ENCODE measurements around the gene C16orf95. TPM values are rescaled to one million over a fixed set of nuclear protein-coding genes. Genes with fewer than 3 reads are reported as not detected.
"Not testable (repeated sequence)": the region's sequence is repeated elsewhere in the genome, so short reads cannot be mapped to it uniquely, and the experiment has no call there.

C16orf95 gene, protein sequence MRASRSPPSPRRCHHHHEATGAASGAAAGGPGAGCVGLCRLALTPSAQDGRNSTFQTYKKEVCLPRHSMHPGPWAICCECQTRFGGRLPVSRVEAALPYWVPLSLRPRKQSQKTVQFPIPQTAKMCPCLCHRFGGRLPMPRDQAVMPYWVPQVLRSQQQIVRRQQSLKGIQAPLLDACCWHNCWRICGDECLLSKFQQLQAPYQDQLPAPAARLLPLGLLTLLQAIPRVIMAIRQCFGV
- total RNA-seq (ENCODE audit: low replicate concordance), result 2.0 and 3.4 TPM in 2 replicates

- H3K4me3 ChIP-seq (ENCODE audit: low read depth, low read length), result peak within 1 kb of the TSS; percentile 90
- peak; percentile 96 for DNase-seq (ENCODE audit: low read depth)
- TF ChIP-seq, protein P1, sequence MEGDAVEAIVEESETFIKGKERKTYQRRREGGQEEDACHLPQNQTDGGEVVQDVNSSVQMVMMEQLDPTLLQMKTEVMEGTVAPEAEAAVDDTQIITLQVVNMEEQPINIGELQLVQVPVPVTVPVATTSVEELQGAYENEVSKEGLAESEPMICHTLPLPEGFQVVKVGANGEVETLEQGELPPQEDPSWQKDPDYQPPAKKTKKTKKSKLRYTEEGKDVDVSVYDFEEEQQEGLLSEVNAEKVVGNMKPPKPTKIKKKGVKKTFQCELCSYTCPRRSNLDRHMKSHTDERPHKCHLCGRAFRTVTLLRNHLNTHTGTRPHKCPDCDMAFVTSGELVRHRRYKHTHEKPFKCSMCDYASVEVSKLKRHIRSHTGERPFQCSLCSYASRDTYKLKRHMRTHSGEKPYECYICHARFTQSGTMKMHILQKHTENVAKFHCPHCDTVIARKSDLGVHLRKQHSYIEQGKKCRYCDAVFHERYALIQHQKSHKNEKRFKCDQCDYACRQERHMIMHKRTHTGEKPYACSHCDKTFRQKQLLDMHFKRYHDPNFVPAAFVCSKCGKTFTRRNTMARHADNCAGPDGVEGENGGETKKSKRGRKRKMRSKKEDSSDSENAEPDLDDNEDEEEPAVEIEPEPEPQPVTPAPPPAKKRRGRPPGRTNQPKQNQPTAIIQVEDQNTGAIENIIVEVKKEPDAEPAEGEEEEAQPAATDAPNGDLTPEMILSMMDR (IDR thresholded peaks at IDR 0.05; ENCODE audit: insufficient read depth, low read length), result peak; percentile 79
Measured at GRCh38 chr16:87316923-87317749, at the start of gene C16orf95. C16orf95 (minus strand) TSS chr16:87317392; CDS start chr16:87317242, 150 bp downstream.

DNA sequence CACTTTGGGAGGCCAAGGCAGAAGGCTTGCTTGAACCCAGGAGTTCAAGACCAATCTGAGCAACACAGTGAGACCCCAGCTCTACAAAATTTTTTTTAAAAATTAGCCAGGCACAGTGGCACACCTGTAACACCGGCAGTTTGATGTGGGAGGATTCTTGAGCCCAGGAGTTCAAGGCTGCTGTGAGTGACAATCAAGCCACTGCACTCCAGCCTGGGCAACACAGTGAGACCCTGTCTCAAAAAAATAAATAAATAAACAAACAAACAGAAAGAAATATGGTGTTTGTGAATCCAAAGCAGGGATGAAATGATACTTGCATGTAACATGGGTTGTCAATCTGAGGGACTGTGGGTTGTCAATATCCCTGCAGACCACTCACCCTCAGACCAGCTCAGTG, 49.7 kb upstream of the C16orf95 start:
- no peak for DNase-seq (ENCODE audit: low read depth)
- TF ChIP-seq, protein P1 (IDR thresholded peaks at IDR 0.05; ENCODE audit: insufficient read depth, low read length), result no peak
- no peak overlapping the region for H3K4me3 ChIP-seq (ENCODE audit: low read depth, low read length)

DNA sequence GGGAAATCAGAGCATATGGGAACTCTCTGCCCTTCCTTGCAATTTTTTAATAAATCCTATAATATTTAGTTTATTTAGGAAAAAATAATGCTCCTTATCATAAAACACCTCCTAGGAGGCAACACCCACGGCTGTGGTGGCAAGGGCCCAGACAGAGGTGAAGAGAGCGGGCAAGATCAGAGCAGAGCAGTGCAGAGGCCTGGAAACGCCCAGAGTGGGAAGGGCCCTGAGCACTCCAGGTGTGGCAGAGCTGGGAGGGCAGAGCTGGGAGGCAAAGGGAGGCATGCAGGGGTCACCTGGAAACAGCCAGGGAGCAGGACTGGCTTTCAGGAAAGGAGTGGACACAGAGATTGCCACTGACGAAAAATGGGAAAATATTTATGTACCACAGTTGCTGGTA, 49.1 kb upstream of the C16orf95 start:
- DNase-seq (ENCODE audit: low read depth), result no peak
- TF ChIP-seq, protein P1 (IDR thresholded peaks at IDR 0.05; ENCODE audit: insufficient read depth, low read length), result no peak
- no peak overlapping the region for H3K4me3 ChIP-seq (ENCODE audit: low read depth, low read length)

DNA sequence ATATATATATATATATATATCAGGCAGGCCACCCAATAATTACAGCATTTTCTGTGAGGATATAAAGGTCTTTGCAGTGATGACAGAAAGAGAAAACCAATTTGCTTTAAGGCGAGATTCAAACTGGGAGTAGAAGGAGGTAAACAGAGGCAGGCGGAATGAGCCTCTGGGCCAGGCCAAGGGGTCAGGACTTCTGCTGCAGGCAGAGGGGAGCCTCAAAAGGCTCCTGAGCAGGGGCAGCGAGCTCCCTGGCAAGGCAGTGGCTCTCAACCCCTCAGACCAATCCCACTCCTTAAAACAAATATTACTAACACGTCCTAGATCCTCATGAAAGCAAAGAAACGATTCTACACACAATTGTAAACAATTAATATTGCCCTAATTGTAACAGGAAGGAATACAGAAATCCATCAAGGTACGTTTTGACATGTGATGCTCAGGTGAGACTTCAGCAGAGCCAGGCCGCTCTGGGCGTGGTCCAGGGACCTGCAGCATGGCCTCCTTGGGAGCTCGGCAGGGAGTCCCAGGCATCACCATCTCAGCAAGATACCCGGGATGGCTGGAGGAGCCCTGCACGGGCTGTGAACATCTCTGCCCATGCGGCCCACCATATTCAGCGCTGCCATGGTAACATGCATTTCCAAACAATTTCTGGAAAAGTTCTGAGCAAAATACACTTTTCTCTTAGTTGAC, 48.0 kb upstream of the C16orf95 start:
- TF ChIP-seq, protein P1 (IDR thresholded peaks at IDR 0.05; ENCODE audit: insufficient read depth, low read length), result no peak
- DNase-seq (ENCODE audit: low read depth), result no peak
- no peak overlapping the region for H3K4me3 ChIP-seq (ENCODE audit: low read depth, low read length)

DNA sequence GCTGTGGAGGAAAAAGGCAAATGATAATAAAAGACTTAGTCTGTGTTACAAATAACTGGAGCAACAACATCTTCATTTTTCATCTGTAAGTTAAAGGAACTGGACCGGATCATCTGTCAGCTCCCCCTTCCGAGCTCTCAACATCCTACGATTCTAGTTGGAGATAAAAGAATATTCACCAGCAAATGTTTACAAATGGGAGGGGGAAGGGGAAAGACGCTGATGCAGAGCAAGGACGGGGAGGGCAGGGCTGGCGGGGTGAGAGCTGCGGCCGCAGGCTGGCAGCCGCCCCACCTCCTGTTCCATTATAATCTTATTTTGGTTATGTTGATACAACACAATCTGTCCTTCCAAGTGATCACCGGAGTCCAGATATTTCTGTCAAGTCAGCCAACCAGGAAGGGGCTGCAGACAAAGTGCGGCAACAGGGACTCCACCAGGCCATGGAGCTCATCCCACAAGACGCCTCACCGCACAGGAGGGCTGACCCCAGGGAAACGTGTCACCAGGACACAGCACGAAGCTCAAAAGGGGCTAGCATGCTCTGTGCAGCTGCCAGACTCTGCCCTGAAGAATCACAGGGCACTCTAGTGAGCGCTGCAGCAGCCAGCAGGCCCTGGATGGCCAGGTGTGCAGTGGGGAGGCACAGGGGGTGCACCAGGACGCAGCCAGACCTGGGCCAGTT, 46.7 kb upstream of the C16orf95 start:
- no peak overlapping the region for H3K4me3 ChIP-seq (ENCODE audit: low read depth, low read length)
- TF ChIP-seq, protein P1 (IDR thresholded peaks at IDR 0.05; ENCODE audit: insufficient read depth, low read length), result no peak
- DNase-seq (ENCODE audit: low read depth), result peak; percentile 61

DNA sequence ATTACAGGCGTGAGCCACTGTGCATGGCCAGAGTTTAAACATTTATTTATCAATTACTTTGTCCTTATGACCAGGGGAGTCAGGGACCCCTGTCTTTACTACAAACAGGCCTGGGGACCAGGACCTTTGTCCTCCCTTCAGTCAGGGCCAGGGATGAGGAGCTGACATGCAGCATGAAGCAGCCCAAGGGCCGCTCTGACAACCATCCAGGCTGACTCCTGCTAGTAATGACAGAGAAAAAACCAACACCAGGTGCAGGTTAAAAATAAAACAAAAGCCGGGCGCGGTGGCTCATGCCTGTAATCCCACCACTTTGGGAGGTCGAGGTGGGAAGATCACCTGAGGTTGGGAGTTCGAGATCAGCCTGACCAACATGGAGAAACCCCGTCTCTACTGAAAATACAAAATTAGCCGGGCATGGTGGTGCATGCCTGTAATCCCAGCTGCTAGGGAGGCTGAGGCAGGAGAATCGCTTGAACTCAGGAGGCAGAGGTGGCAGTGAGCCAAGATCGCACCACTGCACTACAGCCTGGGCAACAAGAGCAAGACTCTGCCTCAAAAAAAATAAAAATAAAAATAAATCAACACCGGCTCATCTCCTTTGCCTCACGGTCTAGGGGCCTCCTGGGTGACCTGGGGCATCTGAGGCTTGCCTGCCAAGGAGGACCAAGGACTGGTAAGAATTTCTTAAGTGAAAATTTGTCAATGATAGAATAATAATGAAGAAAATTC, 45.8 kb upstream of the C16orf95 start:
- not testable (repeated sequence) for DNase-seq (ENCODE audit: low read depth); H3K4me3 ChIP-seq (ENCODE audit: low read depth, low read length)

Measured in fibroblast of the aortic adventitia (primary cell).